ENCODE data around the gene RAB43.

RAB43 gene

DNA sequence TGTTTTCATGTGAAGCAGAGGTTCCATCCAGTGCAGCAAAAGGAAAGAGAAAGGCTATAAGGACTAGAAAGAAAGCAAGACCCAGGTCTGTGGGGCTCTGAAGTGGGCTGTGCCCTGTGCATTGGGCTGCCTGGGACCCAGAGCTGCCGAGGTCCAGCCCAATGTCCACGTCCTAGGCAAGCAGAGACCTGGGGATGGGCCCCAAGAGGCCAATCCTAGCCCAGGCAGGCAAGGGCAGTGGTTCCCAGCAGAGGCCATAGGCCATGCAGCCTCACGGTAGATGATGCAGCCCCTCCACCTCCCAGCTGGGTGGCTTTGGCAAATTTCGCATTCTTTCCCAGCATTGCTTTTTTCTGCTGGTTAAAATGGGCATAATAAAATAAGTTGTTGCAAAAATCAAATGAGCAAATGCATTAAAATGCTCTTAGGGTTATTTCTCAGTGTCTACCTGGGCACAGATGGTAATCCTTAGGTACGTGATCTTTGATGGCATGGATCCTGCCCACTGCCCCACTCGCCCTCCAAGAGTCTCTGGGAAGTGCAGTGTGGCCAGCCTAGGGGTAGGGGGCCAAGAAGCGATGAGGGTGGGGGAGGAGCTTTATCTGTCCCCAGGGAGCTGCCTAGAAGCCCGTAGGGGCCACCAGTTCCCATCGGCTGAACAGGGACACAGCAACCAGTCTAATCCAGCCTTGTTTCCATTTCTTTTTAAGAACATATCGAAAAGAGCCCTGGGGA is 83.3 kb downstream of the RAB43 start:
- no peak for DNase-seq (ENCODE audit: low spot score)
